Middle frontal gyrus (tissue), 1 donor: ENCODE data around the gene AMZ1.
"Not testable (repeated sequence)": the region's sequence is repeated elsewhere in the genome, so short reads cannot be mapped to it uniquely, and the experiment has no call there.

Experiments
- DNase-seq: peaks from one replicate; pipeline ENCODE4 v3.0.0-alpha.2; 2015; ENCODE audit warnings: low spot score; ENCODE audit errors: extremely low spot score

AMZ1 gene

DNA sequence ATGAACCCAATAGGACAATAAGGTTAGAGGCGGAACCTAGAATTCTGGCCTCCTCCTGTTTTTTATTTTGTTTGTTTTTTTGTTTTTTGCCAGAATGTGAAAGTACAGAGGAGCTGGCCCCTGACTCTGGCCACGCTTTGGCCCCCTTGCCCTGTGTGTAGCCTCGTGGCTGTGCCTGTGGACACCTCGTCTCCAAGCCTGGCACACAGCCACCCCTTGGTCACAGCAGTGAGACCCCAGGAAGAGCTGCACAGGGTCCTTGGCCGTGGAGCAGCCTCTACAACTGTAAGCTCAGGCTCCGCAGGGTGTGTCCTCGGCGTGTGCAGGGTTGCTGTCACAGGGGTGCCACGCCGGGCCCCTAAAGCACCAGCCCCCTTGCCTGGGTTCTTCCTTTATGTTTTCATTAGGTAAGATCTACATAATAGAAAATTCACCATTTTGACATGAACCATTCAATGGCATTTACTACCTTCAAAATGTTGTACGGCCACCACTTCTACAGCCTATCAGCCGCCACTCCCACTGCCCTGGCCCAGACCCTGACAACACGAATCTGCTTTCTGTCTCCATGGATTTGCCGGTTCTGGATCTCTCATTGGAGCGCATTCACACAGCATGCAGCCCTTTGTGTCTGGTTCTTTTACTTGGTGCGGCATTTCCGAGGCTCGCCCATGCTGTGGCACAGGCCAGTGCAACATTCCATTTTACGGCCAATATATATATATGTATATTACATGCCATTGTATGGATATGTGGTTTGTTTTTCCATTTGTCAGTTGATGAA is 51.0 kb downstream of the AMZ1 start:
- DNase-seq, result no peak

DNA sequence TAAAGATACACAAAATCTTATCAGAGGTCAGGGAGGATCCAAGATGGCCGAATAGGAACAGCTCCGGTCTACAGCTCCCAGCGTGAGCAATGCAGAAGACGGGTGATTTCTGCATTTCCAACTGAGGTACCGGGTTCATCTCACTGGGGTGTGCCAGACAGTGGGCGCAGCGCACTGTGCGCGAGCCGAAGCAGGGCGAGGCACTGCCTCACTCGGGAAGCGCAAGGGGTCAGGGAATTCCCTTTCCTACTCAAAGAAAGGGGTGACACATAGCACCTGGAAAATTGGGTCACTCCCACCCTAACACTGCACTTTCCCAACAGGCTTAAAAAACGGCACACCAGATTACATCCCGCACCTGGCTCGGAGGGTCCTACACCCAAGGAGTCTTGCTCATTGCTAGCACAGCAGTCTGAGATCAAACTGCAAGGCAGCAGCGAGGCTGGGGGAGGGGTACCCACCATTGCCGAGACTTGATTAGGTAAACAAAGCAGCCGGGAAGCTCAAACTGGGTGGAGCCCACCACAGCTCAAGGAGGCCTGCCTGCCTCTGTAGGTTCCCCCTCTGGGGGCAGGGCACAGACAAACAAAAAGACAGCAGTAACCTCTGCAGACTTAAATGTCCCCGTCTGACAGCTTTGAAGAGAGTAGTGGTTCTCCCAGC is 55.7 kb downstream of the AMZ1 start:
- not testable (repeated sequence) for DNase-seq

DNA sequence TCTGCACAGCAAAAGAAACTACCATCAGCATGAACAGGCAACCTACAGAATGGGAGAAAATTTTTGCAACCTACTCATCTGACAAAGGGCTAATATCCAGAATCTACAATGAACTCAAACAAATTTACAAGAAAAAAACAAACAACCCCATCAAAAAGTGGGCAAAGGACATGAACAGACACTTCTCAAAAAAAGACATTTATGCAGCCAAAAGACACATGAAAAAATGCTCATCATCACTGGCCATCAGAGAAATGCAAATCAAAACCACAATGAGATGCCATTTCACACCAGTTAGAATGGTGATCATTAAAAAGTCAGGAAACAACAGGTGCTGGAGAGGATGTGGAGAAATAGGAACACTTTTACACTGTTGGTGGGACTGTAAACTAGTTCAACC is 60.7 kb downstream of the AMZ1 start:
- DNase-seq, result not testable (repeated sequence)

DNA sequence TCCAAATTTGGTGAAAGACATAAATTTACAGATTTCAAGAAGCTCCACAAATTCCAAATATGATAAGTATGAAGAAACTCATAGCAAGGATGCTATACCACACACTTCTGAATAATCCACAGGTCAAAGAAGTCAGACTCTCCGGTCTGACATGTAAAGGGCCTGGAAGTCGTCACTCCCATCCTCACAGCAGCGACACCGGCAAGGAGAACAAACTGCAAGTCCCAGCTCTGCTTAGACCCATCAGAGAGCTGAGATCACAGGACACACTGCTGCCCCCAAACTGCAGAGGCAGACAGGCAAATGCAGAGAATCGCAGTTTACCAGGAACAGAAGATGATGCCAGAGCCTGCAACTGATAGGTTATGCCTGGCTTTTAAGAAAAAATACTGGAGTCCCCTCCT is 62.0 kb downstream of the AMZ1 start:
- DNase-seq, result no peak

DNA sequence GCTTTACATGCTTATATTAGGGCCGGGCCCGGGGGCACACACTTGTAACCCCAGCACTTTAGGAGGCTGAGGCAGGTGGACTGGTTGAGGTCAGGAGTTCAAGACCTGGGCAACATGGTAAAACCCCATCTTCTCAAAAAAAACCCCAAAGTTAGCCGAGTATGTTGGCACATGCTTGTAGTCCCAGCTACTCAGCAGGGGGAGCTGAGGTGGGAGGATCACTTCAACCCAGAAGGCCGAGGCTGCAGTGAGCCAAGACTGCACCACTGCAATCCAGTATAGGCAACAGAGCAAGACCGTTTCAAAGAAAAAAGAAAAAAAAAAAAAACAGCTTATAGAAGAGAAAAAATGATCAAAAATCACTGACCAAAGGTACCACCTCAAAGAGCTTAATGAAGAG is 63.1 kb downstream of the AMZ1 start:
- DNase-seq, result no peak

DNA sequence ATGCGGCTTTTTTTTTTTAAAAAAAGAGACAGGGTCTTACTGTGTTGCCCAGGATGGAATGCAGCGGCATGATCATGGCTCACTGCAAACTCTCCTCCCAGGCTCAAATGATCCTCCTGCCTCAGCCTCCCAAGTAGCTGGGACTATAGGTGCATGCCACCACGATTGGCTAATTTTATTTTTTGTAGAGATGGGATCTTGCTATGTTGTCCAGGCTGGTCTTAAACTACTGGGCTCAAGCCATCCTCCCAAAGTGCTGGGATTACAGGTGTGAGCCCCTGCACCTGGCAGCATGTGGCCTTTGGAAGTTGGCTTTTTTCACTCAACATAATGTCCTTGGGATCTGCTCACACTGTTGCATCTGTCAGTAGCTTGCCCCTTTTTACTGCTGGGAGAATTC is 65.1 kb downstream of the AMZ1 start:
- no peak for DNase-seq

DNA sequence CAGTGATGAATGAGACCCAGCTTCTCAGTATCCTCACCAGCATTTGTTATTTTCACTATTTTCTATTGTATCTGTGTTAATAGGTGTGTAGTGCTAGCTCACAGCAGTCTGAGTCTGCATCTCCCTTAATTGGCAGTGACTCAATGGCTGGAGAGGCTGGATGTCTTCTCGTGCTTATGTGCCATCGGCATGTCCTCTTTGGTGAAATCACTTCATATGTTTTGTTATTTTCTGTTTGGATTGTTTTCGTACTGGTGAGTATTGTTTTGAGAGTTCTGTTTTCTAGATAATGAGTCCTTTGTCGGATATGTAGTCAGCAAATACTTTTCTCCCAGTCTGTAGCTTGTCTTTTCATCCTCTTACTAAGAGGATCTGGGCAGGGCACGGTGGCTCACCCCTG is 66.1 kb downstream of the AMZ1 start:
- no peak for DNase-seq

DNA sequence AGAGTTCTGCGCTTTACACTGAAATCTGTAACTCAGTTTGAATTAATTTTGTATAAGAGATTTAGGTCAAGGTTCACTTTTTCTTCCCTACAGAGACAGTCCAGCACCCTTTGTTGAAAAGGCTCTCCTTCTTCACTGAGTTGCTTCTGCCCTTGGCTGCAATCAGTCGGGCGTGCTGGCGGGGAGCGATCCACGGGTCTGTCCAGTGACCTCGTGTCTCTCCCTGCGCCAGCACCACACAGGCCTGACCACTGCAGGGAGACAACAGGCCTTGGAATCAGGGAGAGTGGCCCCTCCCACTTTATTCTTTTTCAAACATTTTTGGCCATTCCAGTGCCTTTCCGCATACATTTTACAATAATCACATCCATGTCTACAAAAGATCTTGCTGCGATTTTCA is 66.9 kb downstream of the AMZ1 start:
- no peak for DNase-seq

DNA sequence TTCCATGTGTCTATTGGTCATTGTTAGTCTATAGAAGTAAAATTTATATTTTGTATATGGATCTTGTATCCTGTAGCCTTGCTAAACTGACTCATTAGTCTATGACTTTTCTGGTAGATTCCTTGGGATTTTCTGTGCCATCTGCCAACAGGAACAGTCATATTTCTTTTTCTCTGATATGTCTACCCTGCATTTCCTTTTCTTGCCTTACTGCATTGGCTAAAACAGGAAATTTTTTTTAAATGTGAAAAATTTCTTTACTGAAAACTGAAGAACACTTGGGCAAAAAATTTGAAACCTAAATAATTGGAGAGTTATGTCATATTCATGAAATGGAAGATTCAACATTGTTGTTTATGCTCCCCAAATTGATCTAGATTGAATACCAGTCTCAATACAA is 67.5 kb downstream of the AMZ1 start:
- no peak for DNase-seq

DNA sequence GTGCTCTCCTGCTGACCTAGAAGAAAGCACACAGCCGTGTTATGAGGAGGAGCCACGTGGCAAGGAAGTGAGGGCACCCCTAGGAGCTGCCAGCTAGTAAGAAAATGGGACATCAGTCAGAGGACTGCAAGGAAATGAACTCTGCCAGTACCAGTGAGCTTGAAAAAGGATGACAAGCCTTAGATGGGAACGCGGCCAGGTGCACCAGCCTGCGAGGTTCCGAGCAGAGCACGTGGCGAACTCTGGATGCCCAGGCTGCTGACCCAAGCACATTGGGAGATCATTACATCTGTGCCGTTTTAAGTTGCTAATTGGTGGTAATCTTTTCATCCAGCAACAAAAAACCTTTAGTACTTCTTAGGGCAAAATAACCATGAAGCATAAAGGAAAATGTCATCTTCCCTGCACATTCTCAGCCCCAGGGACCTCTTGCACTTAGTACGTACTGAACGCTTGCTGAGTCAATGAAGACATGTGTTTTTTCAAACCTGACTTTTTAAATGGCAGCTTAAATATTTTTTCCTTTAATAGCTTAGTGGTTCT is 69.4 kb downstream of the AMZ1 start:
- no peak for DNase-seq

DNA sequence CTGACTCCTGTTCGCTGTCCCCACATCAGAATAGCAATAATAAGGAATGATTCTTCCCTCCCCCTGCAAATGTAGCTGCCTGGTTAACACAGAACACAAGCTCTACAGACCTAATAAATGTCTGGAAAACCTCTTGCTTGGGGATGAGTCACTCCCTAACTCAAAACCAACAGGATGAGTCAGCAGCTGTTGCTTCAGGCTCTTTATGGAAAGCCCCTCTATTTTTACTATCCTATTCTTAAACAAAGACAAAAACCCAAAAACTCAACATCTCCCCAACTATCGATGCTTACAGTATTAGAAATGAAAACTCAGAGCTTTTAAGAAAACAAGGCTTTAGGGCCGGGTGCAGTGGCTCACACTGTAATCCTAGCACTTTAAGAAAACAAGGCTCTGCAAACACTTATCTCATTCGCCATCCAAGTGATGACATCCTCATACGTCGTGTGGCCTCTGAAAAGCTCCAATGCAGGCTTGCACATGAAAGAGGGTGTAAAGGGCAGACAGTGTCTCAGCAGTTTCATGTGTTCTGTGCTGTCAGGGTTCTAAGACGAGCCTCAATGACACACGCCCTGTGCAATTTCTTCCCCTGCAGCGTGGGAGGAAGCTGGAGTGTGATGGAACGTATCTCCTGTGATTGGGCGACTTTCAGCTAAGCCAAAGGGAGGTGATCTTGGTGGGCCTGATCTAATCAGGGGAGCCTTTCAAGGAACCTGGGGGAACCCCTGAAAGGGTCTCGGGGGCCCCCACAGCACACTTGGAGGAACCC is 70.1 kb downstream of the AMZ1 start:
- DNase-seq, result peak; percentile 31

DNA sequence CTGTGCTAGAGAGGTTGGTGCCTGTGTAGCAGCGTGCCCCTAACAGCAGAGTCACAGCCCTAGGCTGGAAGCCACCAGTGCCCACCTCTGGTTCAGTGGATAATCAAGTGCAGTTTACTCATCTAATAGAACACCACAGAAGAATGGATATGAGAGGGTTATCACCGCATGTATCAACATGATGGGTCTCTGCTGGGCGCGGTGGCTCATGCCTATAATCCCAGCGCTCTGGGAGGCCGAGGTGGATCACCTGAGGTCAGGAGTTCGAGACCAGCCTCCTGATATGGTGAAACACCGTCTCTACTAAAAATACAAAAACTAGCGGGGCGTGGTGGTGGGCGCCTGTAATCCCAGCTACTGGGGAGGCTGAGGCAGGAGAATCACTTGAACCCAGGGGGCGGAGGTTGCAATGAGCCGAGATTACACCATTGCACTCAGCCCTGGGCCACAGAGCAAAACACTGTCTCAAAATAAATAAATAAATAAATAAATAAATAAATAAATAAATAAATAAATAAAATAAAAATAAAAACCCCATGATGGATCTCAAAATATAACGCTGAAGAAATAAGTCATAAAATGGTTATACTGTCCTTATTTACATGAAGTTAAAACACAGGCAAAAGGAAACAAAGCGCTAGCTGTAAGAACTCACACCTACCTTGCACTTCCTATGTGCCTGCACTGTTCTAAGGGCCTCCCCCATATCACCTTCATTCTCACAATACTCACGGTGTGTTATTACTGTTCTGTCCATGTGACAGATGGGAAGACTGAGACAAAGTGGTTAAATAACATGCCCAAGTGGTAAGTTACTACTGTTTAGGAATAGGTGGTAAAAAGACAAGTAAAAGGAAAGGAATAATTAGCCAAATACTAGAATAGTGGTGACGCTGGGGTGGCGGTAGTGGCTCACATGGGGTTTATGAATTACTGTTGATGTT is 70.9 kb downstream of the AMZ1 start:
- no peak for DNase-seq

DNA sequence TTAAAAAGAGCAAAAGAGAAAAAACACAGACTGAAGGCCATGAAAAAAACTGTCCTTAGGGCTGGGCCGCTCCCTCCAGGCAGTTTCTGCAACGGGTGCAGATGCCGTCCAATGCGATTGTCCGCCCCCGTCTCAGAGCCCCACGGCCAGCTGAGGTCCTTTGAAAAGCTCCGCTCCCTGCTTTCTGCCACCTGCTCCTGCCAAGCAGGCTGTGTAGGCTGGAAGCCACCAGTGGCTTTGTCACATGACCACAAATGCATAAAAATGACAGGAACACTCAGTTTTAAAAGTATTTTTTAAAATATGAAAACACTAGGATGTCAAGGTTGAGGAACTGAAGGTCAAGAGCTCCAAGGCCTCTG is 71.7 kb downstream of the AMZ1 start:
- DNase-seq, result peak; percentile 43

DNA sequence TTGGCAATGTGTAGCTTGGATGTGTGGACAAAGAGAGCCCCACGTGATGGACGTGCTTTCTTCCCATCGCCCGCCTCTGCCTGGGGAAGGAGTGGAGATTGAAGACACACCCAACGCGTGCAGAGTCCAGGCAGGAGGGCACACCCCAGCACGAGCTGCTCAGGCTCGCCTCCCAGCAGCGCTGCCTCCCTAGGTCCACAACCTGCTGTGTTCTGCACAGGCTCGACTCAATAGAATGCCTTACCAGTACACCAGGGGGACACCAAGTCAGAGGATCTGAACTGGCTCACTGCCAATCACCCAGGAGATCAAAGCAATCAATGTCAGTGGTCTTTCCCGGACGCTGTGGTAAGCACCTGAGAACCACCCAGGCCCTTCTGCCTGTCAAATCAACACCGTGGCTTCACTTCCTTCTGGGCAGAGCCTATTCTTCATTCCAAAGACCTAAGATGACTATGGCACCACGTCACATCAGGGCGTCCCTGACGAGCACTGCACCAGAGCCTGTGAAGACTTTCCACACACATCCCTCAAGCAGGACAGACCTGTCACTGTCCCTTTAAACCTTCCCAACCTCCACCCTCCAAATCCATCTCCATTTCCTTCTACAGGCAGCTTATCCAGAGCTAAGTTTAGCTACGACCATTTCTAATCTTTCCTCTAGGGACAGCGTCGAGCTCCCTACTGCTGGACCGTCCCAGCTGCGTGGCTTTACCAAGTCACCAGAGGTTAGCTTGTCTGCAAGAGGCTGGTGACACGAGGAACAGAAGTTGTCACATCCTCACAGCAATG is 72.3 kb downstream of the AMZ1 start:
- peak; percentile 37 for DNase-seq

DNA sequence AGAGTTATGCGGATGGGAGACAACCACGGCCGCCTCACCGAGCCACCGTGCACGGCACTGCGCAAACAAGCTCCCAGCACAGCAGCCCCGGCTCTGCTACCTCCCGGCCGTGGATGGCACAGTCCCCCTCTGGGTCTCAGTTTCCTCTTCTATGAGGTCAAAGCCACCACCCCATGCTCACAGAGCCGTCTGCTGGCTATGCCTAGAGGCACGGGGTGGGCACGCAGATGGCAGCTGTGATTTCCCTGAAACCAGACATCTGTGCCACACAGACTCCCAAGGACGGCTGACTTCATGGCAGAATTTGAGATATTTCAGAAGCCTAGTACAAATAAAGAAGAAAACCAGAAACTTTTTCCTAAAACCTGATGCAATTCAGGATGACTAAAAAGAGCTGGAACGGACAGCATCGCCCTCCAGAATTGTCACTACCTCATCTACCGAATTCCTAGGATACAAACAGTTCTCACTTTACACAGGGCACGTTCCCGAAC is 73.2 kb downstream of the AMZ1 start:
- no peak for DNase-seq

DNA sequence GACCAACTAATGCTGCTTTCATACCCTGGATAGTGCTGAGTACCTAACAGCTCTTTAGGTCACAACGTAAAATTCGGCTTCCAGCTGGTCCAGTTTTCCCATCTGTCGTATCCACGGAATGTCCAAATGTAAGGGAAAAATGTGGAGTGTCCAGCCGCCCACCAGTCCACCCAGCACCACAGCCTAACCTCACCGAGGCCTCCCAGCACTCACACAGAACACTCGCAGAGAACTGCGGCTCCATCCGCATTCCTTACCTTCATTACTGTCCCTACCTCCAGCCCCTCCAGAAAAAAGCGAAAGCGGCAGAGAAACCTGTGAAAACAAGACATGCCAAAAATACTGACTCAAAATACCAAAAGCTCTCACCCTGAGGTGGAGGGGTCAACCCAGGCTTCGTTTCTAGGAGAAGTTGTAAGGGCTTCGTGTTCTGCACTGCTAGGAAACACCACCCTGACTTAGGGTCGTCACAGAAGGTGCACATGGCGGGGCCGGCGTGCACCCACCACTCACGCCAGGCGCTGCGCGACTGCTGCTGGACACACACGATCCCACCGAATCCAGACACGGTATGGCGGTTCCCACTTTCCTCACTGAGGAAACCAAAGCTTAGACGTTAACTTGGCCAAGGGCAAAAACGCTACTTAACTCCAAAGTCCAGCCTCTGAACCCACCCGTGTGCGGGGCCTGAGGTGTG is 73.9 kb downstream of the AMZ1 start:
- no peak for DNase-seq

DNA sequence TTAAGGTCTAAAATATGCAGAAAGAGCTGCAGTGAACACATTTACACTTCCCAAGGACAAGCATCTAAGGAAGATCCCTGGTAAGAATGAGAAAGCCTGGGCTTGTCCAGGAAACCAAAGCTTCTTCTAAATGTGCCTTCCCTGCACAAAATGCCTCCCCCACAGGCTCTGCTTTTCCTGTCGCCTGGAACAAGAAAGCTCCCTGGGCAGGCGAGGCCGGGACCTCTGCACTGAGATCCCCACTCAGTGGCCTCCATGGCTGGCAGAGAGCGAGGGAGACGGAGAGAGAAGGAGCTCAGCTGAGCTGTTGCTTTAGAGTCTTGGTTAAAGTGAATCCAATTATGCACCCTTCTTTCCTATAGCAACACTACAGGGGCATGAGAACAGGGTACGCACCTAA is 75.6 kb downstream of the AMZ1 start:
- no peak for DNase-seq

DNA sequence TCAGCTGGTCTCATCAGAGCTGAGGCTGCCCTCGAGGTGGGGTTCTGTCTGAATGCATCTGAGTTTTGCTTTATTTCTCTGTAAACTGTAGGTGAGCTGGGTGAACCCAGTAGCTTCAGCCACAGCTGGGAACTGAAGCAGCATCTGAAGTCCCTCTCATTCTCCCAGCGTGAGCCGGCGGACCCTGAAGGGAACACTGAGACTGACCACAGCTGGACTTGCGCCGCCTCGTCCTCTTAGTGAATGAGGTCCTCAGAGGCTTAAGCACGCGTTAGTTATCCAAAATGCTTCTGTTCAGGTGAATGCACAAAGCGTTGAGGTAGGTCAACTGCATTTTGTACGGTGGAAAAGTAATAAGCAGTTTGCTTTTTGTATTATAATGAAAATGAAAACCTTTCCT is 76.6 kb downstream of the AMZ1 start:
- no peak for DNase-seq
